GM18873 (cell line): ENCODE measurements around the gene CPED1.
A peak's percentile ranks its signal among the peaks of the same experiment; 100 is the strongest.
"Not testable (repeated sequence)": the region's sequence is repeated elsewhere in the genome, so short reads cannot be mapped to it uniquely, and the experiment has no call there.

Source experiments
- ATAC-seq: cut with Tn5 transposase; IDR thresholded peaks from one replicate; pipeline ENCODE4 v1.9.1; 2021; ENCODE audit warnings: mild to moderate bottlenecking, moderate library complexity, moderate number of reproducible peaks; ENCODE audit not compliant: unreplicated experiment, low FRiP score

Gene CPED1

DNA sequence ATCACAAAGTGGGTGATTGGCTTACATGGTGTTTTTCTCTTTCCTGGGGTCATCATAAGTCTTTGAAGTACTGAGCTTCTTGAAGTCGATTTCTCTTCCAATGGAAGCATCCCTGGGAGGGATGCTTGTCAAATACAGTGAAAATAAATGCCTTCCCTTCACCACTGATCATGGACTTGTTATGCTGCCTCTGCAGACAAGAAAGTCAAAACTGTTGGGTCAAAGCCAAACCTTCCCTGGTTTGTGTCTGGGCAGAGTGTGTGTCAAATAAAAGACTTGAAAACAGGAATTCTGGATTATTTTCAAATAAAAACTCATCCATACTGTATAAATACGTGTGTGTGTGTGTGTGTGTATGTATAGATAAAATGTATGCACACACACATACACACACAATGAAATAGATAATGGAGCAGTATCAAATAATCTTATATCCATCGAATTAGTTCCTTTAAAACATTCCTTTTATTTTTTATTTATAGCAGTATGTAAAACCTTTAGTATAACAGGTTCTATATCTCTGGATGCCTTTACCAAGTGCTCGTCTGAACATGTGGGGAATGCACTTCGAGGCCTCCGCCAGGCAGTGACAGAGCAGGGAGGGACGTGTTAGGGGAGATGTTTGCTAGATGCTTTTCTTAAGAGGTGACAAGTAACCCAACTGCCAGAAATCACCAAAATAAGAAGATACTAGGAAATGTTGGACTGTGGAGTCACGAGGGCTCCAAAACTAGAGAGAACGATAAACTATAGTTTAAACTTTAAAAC is 313.1 kb downstream of the CPED1 start:
- no peak for ATAC-seq

DNA sequence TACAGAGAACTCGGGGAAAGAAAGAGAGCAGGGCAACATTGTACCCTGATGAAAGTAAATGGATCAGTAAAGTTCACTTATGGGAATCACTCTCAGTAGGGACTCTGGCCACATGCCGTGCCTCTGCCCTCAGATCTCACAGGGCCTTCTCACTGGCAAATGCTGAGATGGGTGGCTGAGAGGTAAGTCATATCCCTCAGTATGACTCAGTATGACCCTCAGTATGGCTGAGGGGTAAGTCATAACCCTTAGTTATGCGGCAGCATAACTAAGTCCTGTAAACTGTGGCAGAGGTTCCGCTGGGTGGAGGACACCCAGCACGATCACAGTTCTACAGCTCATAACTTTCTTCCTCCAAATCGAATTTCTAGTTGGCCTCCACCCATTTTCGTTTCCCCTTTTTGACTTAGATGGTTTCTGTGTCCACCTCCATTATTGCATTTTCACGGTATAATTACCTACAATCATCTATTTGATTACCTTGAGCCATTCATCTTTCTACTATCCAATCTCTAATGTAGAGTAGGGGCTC is 313.8 kb downstream of the CPED1 start:
- peak; percentile 98 for ATAC-seq

DNA sequence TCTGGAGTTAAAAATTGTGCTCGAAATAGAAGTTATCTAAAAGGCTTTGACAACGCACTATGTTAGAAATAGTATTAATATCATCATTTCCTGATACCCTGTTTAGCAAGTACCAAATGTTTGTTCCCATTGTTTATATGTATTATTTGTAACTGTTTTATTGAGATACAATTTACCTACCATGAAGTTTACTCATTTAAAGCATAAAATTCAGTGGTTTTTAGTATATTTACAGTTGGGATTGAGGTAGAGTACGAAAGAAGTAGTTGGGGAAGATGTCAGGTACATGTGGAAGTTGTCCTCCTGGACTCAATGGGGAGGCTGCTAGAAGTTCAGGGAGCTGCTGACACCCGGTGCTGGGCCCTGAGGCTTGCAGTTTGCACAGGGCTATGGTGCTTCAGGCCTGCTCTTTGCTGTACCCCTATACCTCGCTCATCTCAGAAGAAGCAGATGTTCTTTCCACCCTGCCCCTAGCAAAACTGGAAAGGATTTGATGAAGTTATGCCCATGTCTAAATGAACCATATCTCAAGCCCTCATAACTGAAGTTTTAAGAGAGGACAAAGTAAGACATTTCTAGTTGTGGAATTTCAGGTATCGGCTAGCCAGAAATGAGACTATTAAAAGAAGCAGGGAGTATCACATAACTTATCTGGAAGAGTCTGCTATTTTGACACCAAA is 315.1 kb downstream of the CPED1 start:
- no peak for ATAC-seq

DNA sequence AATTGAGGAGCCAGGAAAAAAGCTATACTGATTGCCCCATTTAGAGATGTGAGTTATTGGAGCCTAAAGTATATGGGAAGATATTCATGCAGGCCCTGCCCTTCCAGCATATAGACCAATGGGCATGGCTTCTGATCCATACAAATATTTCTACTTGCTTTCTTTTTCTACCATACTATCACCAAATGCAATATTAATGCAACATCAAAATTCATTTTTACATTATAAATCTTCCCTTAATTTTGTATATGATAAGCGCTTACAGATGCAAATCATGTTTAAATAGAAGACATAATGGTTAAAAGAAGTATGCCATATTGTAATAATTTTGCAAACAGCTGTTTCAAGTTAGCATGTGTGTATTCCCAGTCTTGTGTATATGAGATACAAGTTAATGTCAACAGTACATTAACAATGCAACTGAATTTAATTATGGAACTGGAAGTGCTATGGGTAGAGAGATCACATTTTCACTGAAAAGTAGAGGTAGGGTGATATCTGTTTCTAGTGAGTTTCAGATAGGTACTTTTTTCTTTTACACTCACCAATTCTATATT is 315.7 kb downstream of the CPED1 start:
- no peak for ATAC-seq

DNA sequence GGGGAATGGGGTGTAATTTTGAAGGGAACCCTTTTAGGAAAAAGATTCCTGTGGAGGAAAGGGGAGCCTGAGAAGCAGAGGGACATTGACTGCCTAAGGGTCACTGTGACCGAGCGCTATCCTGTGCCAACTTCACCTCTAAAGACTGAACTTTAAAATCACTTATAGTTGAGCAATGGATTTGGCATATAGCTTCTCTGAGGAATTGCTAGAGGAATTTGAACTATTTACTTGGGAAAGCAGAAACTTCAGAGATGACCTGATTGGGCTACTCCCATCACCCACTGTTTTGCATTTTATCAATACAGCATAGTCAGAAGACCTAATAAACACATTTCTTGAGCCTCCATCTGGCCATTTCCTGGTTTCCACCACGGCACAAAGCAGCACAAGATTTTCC is 316.6 kb downstream of the CPED1 start:
- no peak for ATAC-seq

DNA sequence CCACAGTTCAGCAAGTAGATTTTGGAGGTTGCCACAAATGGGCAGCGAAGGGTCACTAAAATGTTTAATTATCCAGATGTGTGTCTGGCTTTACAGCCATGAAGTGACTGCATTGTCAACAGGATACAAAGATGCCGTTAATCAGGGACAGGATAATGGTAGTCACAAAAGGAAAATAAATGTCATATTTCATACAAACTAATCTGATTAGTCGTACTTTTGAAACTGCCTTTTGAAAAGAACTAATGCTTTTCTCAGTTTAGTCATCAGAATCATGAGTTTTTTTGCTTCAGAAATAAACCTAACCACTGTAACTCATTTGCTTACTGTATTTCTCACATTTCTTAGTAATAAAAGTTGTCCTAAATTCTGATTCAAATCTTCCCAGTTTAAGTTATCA is 318.1 kb downstream of the CPED1 start:
- no peak for ATAC-seq

DNA sequence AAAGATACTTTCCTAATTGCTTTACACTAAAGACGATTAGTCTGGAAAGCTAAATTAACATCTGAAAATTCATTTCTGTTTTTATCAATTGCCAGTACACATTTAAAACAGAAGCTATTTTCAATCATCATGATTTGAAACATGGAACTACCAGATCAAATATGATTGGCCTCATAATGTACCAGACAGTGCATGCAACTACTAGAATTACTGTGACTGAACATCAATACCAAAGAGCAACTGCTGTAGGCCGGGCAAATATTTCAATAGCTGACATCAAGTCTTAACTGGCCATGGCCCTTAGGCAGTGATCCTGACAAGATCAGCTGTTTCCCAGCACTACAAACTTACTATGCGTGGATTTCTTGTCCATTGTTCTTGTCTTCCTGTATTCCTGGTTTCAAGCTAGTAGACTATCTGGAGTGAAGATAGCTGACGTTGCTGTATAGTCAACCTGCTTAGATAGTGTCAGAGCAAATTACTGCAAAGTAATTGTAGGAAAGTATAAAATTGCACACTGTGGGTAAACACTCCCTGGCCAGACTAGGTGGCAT is 318.6 kb downstream of the CPED1 start:
- no peak for ATAC-seq

DNA sequence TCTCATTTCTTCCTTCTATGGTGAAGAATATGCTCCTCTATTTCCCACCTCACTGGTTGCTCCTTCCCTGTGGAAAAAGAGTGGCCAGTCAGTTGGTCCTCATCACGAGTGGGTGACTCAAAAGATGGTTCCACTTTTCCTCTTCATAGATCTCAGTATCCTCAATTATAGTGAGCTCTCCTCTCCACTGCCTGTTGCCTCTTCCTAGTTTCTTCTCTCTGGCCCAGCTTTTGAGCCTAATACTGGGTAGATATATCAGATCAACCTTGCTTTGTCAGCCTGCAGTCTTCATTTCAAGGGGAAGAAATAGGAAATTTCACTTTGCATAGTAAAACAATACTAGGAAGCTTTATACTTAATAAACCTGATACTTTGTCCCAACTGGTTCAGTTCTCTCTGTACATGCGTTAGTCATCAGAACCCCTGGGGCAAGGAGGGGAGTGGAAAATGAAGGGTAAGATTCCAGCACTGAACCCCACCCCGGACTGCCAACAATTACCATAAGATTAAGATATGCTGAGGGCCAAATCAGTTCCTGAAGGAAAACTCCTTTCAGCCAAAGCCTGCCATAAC is 324.8 kb downstream of the CPED1 start:
- no peak for ATAC-seq

DNA sequence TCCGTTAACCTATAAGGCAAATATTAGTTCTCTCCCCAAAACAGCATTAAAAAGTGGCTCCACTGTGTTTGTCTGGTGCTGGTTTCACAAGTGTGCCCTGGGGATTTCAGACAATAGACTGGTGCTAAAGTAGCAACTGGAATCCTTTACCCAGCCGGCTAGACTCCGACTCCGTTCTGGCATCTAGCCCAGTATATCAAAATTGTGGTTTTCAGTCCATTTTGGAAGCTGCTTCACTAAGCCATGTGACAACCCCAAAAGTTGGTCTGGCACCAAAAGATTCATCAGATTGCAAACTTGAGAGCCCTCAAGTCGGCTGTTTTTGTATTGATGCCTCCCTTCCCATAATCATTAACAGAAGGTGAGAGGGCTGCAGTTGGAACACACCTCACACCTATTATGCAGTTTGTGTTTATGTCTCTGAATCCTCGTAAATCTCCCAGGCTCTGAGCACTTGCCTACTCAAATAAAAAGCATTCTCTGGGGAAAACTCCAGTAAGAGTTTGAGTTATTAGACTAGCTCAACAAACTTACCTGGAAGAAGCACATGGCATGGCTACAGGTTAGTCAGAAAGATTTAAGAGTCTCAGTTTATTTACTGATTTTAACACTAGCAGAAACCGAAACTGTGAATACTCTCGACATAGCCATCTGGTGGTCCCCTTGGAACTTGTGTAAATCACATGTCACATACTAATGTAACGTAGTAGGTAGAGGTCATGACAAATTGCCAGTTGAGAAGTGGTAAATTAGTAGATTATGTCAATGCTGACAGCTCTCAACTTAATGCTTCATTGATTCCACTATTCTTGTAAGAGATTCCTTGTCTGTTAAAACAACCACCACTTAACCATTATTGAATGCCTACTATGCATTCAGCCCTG is 325.5 kb downstream of the CPED1 start:
- ATAC-seq, result peak; percentile 97

DNA sequence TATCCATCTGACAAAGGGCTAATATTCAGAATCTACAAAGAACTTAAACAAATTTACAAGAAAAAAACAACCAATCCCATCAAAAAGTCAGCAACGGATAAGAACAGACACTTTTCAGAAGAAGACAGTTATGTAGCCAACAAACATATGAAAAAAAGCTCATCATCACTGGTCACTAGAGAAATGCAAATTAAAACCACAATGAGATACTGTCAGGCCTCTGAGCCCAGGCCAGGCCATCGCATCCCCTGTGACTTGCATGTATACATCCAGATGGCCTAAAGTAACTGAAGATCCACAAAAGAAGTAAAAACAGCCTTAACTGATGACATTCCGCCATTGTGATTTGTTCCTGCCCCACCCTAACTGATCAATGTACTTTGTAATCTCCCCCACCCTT is 326.7 kb downstream of the CPED1 start:
- ATAC-seq, result not testable (repeated sequence)

DNA sequence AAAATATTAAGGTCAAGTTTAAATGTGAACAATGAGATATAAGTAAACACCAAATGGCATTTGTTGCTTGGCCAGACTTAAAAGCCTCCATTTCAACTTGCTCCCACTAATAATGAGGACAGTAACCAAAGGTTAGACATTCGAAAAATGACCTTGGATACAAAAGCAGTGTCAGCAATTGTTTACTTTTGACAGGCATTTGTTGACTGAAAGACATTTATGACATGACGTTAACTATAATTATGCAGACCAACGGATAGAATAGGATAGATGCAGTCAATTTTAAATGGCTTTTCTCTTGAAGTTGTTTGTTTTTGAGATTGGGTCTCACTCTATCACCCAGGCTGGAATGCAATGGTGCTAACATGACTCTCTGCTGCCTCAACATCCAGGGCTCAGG is 333.9 kb downstream of the CPED1 start:
- no peak for ATAC-seq

DNA sequence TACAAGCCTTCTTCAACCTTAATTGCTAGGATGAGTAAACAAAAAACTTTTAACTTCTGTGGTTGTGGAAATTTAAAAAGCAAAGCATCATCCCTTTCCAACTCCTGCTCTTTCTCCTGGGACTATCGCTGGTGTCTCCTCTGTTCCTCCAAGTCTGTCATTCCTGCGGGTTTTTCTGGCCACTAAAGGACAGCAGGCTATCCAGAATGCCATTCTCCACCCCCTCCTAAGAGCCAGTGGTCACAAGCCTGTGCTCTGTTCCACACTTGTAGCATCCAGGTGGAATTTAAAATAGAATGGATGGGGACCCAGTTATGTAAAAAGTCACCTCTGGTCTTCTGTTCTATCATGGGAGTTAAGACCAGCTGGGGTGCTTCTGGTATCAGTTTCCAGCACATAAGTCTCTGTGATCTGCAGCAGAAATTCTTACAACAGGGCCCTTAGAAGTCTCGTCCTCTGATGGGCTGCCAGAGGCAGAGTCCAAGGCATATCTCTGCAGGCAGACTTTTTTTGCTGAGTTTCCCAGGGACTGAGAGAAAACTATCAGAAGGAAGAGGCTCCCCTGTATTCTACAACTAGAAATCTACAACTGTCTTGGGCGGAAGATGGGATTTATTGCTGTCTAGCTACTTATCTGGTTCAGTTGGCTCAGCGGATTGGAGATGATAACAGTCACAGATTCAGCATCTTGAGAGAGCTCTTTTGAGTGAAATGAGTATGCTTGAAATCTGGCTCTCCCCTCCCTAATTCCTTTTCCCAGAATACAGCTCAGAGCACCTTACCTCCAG is 335.2 kb downstream of the CPED1 start:
- ATAC-seq, result no peak

DNA sequence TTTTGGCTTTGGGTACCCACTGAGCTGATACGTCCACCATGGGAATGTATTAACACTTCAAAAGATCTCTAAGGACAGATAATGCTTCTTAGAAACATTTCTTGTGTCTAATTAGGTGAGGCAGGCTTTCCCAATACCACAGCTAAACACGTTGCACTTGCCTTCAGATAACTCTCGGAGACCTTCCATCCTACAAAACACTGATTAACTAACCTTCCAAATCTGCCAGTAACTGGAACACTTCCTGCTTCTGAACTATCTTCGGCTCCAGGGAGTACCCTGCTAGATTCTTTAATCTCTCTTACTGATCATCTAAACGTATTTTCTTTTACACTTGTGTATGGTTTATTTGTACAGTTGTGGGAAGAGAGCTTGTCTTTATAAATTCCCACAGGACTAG is 339.2 kb downstream of the CPED1 start:
- ATAC-seq, result no peak

DNA sequence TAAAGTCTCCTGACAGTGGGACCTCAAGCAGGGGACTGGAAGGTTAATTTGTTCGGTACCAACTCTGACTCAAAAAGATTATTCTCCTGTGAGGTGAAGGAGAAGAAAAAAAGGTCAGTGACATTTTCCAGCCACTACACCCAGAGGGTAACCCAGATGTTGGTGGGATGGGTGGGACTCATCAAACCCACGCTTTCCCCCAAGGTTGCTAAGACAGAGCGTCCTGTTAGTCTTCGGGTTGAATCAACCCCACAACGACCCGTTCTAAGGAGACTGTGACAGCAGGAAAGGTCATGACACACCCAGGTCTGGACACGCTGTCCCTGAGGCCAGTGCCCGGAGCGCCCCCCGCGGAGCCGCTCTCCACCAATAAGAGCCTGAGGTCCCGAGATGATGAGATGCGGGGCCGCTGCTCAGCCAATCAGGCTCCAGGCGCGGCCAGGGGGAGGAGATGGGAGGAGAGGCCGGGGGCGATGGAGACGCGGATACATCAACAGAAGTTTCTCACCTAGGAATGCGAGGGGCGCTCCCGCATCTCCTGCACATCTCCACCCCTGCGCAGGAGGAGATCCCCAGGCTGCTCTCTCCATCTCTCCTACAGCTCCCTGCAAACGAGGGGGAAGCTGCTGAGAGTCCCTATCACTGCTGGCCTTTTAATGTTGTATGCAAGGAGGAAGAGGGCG is 340.1 kb downstream of the CPED1 start, which contains the start of gene WNT16:
TSS of gene WNT16 (plus strand) at position 493 of the 683 bp plus-strand sequence. CDS start 293 bp downstream, outside the sequence.
- ATAC-seq, result no peak

DNA sequence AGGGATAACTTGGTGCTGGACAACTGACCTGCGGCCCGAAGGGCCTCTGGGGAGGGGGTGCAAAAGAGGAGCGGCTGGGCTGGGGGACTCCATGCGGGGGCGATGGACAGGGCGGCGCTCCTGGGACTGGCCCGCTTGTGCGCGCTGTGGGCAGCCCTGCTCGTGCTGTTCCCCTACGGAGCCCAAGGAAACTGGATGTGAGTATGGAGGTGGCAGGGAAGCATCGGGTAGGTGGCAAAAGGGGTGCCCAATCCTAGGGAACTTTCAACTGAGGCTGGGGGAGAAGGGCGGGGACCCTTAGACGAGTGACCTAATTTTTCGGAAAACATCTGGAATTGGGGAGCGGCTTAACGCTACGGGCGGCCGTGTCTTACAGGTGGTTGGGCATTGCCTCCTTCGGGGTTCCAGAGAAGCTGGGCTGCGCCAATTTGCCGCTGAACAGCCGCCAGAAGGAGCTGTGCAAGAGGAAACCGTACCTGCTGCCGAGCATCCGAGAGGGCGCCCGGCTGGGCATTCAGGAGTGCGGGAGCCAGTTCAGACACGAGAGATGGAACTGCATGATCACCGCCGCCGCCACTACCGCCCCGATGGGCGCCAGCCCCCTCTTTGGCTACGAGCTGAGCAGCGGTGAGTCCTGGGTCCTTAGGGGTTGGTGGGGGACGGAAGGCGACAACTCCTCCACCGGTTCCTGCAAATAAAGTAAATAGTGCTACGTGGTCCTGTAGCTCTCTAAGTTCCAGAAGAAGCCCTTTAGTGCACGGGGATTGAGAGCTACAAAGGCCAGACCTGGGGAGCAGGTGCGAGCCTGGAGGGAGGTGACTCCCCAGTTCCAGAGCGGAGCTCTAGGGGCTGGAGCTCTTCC is 340.9 kb downstream of the CPED1 start:
- ATAC-seq, result peak; percentile 55

DNA sequence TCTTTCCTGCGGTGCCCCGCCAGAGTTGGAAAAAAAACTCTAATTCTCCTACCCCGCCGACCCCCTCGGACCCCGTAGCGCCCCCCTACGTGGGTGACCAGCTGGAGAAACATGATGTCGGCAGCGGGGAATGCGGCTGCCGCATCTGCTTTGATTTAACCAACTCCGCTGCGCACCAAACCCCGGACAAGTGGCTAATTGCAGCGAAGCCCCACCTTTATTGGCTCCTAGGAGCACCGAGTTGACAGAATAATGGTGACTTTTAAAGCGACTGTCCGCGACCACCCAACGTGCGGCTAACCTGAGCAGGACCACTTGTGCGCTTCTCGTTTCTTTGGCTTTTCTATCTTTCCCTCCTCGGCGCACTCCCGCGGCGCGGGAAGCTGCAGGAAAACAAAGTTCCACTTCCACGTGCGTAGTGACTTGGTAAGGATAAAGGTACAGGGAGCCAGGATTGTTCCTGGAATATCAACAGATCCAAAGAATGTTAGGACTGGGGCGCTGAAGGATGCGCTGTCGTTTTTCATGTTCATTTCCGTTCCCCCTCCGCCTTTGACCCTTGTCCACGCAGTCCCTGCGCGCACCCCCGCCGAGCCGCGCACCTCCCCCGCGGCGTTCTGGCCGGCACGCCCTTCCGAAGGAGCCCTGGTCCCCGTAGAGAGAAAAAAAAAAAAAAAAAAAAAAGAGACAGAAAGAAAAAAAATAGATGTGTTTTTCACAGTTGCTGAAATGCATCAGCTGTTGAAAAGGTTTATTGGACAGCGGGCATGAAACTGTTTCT is 341.7 kb downstream of the CPED1 start:
- ATAC-seq, result peak; percentile 25

DNA sequence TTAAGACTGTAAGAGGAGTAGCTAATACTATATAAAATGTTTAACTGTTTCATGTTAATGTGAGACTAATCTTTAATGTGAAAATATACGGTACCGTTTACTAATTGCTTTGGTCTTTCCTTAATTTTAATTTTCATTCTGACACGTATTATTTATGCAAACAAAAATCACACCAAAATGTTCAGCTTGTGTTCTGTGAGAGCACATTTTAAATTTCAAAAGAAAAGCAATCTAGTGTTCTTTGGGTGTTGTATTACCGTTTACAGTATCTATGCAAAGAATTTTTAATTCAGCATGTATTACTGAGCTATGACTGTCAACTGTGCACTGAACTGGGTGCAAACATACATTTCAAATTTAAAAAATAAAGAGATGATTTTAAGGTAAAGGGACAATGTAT is 342.5 kb downstream of the CPED1 start:
- ATAC-seq, result no peak
